HG03432 (cell line): ENCODE measurements around the gene SPATA19.
"Not testable (repeated sequence)": the region's sequence is repeated elsewhere in the genome, so short reads cannot be mapped to it uniquely, and the experiment has no call there.

Experiments used
- ATAC-seq: cut with Tn5 transposase; IDR thresholded peaks from one replicate; pipeline ENCODE4 v1.9.1; 2021; ENCODE audit warnings: mild to moderate bottlenecking, moderate library complexity; ENCODE audit not compliant: unreplicated experiment

SPATA19 gene

DNA sequence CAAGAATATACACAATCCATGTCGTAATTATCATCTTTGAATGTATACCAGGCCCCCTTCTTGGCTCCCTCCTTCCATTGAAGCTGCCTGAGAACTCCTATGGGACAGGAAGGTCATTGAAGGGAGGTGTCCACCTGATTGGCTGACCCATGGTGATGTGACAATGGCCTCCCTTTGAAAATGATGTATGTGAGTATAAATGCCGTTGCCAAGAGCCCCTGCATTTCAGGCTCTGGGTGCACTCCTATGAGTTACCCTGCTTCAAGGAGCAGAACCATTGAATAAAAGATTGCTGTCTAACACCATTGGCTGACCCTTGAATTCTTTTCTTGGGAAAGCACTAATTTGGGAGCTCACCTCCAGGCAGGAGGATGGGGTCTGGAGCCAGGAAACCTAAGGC, at the start of gene SPATA19:
Gene SPATA19 (minus strand): TSS at position 101 of the 400 bp plus-strand sequence. CDS start 67 bp downstream, at position 34.
- ATAC-seq = no peak

DNA sequence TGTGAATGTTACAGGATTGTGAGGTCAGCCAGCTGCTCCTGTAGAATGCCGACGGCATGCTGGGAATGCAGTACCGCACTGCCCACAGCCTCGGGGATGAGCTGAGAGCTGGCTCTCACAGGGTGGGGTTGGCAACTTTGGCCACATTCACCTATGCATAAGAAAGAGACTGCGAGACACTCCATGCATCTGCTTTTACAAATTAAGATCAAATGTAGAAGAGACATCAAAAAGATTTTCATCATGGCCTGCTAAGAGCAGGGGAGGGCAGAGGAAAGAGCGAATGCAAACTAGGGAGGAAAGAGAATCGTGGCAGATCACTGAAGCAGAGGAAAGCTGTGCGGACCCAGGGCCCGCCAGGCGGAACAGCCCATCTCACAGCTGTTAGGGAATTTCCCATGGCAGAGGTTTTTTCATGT, 49.8 kb upstream of the SPATA19 start:
- ATAC-seq = peak; percentile 71

- ATAC-seq = no peak
These were observed 48.1 kb upstream of the SPATA19 start for GRCh38 chr11:133893381-133893780.

GRCh38 chr11:133892584-133893380, 47.5 kb upstream of the SPATA19 start:
- ATAC-seq = no peak

DNA sequence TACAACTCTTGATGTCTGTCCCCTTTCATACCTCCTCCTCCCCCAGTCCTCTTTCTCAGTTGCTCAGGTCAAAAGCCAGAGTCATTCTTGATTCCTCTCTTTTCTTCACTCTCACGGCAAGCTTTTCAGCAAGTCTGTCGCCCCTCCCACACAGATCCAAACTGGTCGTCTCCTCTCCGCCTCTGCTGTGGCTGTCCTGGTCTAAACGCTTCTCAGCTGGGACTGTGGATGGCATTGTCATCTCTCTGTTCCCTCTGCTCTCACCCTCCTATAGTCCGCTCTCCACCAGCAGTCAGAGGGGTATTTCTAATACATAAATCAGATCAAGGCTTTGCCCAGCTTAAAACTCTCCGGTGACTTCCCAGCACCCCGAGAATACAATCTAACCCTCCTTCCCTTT, 46.8 kb upstream of the SPATA19 start:
- ATAC-seq = no peak

DNA sequence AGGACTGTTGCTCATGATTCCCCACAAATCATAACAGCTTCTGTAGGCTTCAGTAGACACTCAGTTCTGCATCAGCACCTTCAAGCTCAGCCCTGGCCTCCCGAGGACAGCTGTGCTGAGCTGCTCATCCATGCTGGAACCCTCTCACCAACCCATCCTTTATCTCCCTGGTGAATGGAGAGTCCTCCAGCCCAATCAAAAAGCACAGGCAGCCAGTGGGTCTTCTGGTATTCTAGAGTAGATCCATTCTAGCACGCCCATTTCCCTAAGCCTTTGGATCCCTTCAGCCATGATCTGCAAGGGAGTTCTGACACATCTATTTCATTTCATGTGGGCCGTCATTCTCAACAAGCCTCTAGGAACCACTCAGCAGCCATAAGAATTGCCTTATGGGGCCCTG, 44.6 kb upstream of the SPATA19 start:
- no peak for ATAC-seq

DNA sequence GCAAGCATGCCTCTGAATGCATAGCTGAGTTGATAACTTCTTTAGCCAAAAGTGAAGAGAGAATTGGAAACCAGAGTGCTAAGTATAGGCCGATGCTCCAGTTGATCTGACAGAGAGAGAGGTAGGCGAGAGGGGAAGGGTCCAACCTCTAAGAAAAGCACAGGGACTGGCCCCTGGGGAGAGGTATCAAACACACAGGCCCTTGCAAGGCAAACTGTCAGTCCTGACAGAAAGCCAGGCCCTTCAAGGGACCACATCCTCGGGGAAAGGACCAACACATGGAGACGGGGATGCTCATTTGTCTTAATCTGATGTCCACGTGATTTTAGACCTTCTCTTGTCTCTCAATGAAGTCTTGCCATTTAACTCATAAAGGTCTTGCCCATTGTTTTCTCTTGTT, 43.9 kb upstream of the SPATA19 start:
- no peak for ATAC-seq

GRCh38 chr11:133887692-133888332, 42.5 kb upstream of the SPATA19 start:
- ATAC-seq = no peak

- ATAC-seq = no peak
These were observed 40.7 kb upstream of the SPATA19 start for GRCh38 chr11:133886029-133886428.

DNA sequence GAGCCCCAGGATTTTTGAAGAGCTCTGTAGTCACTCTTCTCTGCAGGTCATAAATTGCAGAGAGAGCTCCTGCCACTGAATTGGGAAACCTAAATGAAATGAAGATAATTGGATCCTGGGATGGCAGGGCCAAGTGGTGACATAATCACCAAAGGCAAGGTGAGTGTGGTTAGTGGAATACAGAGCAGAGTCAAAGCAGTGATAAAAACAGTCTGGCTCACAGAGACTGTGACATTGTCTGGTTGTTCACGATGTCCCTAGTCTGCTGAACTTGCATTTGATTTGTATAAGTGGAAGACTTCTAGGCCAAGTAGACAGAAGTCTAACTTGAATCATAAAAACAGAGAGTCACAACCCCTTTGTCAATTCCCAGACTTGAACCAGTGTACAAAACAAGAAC, 26.8 kb upstream of the SPATA19 start:
- ATAC-seq = no peak

GRCh38 chr11:133867456-133867855, 22.1 kb upstream of the SPATA19 start:
- no peak for ATAC-seq

DNA sequence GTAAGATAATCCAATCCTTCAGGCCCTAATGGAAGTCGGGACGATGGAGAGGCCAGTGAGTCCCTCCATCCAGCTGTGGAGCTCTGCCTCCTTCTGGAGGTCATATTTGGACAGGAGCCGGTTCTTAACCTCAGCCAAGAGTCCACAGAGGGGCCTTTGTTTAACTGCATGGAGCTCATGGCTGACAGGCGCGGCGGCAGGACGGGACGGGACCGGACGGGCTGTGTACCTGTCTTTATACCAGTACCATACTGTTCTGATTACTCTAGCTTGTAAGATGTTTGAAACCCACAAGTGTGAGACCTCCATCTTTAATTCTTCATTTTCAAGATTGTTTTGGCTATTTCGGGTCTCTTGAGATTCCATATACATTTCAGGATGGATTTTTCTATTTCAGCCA, 20.2 kb upstream of the SPATA19 start:
- no peak for ATAC-seq

GRCh38 chr11:133864756-133865155, 19.4 kb upstream of the SPATA19 start:
- no peak for ATAC-seq

DNA sequence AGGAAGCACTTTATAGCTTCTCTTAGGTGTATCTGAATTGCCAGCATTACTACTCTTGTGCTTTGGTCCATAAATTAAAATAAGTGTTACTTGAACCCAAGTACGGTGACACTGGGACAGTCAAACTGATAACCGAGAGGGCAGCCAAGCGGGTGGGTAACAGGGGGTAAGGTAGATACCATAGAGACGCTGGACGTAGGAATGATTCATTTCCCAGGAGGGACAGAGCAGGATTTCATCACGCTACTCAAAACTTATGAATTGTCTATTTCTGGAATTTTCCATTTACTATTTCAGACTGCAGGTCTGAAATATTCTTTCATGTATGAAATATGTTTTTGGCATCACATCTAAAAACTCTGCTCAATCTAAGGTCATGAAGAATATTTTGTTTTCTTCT, 14.8 kb upstream of the SPATA19 start:
- no peak for ATAC-seq

GRCh38 chr11:133854330-133854960, 9.1 kb upstream of the SPATA19 start:
- not testable (repeated sequence) for ATAC-seq

DNA sequence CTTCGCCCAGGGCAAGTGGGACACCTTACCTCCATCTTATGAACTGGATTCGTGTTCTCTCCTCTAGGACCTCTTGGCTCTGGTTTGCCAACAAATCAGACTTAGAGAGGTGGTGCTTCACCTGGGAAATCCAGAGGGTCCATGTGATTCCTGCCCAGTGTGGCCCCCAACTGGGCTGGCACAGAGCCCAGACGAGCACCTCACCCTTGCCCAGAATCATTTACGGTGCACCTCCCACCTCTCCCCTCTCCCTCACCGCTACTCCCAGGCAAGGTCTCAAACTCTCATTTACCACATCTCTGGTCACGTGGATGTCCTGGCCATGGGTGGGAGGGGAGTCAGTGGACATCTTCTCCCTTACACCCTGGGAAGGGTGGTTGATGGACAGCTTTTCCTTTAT, 1.1 kb downstream of the SPATA19 start:
- no peak for ATAC-seq

DNA sequence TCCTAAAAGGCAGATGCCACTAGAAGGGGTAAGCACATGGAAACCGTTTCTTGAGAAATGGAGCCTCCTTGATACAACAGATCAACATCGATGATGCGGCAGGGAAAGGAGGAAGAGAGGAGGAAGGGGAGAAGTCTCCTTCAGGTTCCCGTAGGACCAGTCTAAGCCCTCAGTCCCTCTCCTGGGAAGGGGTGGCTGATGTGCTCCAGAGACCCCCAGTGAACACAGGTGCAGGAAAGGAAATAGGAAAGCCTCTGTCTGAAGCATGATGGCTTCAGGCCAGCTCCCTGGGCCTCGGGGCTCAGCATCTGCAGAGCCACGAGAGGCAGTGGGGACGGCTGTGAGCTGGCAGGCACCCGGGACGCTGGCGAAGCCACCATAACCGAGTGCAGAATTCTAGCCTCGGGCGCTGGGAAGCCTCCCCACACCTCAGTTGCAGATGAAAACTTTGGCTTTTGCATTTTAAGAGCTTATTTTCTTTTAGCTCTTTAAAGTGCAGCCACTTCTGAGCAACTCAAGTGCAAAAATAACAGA, 1.8 kb downstream of the SPATA19 start:
- ATAC-seq = no peak

DNA sequence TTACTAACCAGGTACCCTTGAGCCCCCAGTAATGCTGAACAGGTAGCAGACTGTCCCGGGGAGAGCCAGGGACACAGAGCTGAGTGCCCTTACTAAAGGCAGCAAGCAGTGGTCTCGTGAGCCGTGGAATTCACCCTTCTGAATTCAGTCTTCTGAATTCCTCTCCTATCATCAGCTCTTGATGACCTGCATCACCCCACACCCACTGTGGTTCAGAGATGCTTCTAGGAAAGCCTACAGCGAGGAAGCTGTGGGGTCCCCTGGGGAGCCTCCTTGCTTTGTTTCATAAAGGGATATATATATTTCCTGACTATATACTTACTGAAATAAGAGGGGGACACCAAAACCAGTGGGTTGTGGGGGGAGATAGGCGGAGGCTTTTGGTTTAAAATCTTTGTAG, 2.6 kb downstream of the SPATA19 start:
- ATAC-seq = no peak

- no peak for ATAC-seq
These were observed 3.3 kb downstream of the SPATA19 start for GRCh38 chr11:133842053-133842452.

GRCh38 chr11:133841279-133842043, 3.9 kb downstream of the SPATA19 start:
- no peak for ATAC-seq

- no peak for ATAC-seq
These were observed 4.8 kb downstream of the SPATA19 start for GRCh38 chr11:133840479-133840941.
